ENCODE data around the gene AKIP1. TPM values are rescaled to one million over a fixed set of nuclear protein-coding genes. Genes with fewer than 3 reads are reported as not detected.

Gene AKIP1
- total RNA-seq, 1 experiment from 2014 or later, result 30.3 TPM

GRCh38 chr11:8926236-8926635 lies 15.2 kb downstream of the AKIP1 start:
- H3K4me2 ChIP-seq (ENCODE audit: low read length), result no peak overlapping the region
- H3K4me1 ChIP-seq (ENCODE audit: control insufficient read depth in 1 of 2, insufficient read depth in 2 of 2, low read length in 2 of 2), result peaks cover 0 to 3% of the 10 kb centered on the region in 2 experiments; a peak in 1 of 4 replicates
- H3K9me3 ChIP-seq (ENCODE audit: control insufficient read depth in 1 of 2, insufficient read depth in 1 of 2, low read depth in 1 of 2, low read length in 2 of 2), result no peaks in the 10 kb centered on the region
- ATAC-seq (no peak), DNase-seq (ENCODE audit: low read depth, low spot score) (no peak)
- no peak overlapping the region for H3K9ac ChIP-seq (ENCODE audit: low read length)
- no peaks in the 10 kb centered on the region for H3K9me2 ChIP-seq (ENCODE audit: insufficient read depth)
- ChIA-PET POLR2A (no interaction called here), CTCF (interaction anchor here (1.0 kb wide), 1 partner anchor 9 kb away, joined by 4 read pairs; no protein-coding TSS in a partner anchor), RAD21 (ENCODE audit: low non-redundant PET in 1 of 2, low total read pairs in 2 of 2, uncharacterized antibody in 2 of 2, unreplicated experiment in 2 of 2) (no interaction called here)
- H3K4me3 ChIP-seq (replicated peaks in 1 of 2; ENCODE audit: low read depth in 1 of 2, low read length in 2 of 2), result no peak overlapping the region
- no peak overlapping the region for H2AFZ ChIP-seq (ENCODE audit: low read depth, low read length, poor library complexity, severe bottlenecking)
- no peaks in the 10 kb centered on the region for H4K20me1 ChIP-seq (ENCODE audit: insufficient read depth)
- intact Hi-C loops (cut with micrococcal nuclease), result no loop called here
- H3K36me3 ChIP-seq (ENCODE audit: control insufficient read depth in 1 of 2, insufficient read depth in 2 of 2, low read length in 2 of 2), result peaks cover 0 to 7% of the 10 kb centered on the region in 2 experiments; a peak in 1 of 4 replicates
- no TSS peak for BruUV-seq (replicated peaks)
- H3K27me3 ChIP-seq (ENCODE audit: insufficient read depth, low read length), result no peaks in the 10 kb centered on the region
- no peak overlapping the region for H3K27ac ChIP-seq (ENCODE audit: low read depth, low read length)
- TF ChIP-seq FOSL1 (IDR thresholded peaks at IDR 0.05; ENCODE audit: low read depth), result no peak
- TF ChIP-seq, protein P1, sequence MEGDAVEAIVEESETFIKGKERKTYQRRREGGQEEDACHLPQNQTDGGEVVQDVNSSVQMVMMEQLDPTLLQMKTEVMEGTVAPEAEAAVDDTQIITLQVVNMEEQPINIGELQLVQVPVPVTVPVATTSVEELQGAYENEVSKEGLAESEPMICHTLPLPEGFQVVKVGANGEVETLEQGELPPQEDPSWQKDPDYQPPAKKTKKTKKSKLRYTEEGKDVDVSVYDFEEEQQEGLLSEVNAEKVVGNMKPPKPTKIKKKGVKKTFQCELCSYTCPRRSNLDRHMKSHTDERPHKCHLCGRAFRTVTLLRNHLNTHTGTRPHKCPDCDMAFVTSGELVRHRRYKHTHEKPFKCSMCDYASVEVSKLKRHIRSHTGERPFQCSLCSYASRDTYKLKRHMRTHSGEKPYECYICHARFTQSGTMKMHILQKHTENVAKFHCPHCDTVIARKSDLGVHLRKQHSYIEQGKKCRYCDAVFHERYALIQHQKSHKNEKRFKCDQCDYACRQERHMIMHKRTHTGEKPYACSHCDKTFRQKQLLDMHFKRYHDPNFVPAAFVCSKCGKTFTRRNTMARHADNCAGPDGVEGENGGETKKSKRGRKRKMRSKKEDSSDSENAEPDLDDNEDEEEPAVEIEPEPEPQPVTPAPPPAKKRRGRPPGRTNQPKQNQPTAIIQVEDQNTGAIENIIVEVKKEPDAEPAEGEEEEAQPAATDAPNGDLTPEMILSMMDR (IDR thresholded peaks at IDR 0.05 in 2 of 3, conservative IDR thresholded peaks at IDR 0.05 in 1 of 3; ENCODE audit: borderline replicate concordance in 1 of 3, insufficient read depth in 1 of 3, low read depth in 2 of 3, low read length in 2 of 3), result no peak
- TF ChIP-seq SRF (IDR thresholded peaks at IDR 0.05; ENCODE audit: low read depth), result no peak
- TF ChIP-seq POLR2A (IDR thresholded peaks at IDR 0.05; ENCODE audit: borderline replicate concordance, extremely low read depth, insufficient read depth, insufficient read length), result no peak
- TF ChIP-seq EGR1 (IDR thresholded peaks at IDR 0.05; ENCODE audit: low read depth), result no peak
- H3K79me2 ChIP-seq (ENCODE audit: insufficient read depth, low read length), result no peaks in the 10 kb centered on the region

DNA sequence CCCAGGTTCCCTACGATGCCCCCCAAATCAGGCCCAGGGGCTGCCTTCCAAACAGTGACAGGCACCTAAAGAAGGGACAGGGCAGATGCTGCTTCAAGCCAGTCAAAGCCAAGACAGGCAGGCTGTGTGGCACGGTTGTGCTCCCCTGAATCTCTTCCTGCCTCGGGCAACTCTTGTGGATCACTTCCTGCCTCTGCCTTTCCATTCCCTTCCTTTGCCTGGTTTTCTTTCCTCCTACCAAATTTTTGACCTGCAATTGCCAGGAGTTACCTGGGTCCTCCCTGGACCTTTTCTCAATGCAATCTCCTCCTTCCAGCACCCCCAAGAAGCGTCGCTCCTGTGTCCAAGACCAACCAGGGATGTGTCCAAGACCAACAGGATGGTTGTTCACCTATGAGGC lies 16.2 kb downstream of the AKIP1 start:
- H4K20me1 ChIP-seq (ENCODE audit: insufficient read depth), result no peaks in the 10 kb centered on the region
- H3K9ac ChIP-seq (ENCODE audit: low read length), result no peak overlapping the region
- H3K4me3 ChIP-seq (replicated peaks in 1 of 2; ENCODE audit: low read depth in 1 of 2, low read length in 2 of 2), result no peak overlapping the region
- CTCF ChIA-PET, result no interaction called here
- H2AFZ ChIP-seq (ENCODE audit: low read depth, low read length, poor library complexity, severe bottlenecking), result no peak overlapping the region
- H3K4me1 ChIP-seq (ENCODE audit: control insufficient read depth in 1 of 2, insufficient read depth in 2 of 2, low read length in 2 of 2), result peaks cover 0 to 3% of the 10 kb centered on the region in 2 experiments; a peak in 1 of 4 replicates
- intact Hi-C loops (cut with micrococcal nuclease), result no loop called here
- no TSS peak for BruUV-seq (replicated peaks)
- H3K27ac ChIP-seq (ENCODE audit: low read depth, low read length), result no peak overlapping the region
- POLR2A ChIA-PET, result no interaction called here
- H3K79me2 ChIP-seq (ENCODE audit: insufficient read depth, low read length), result no peaks in the 10 kb centered on the region
- no peak for ATAC-seq
- RAD21 ChIA-PET (ENCODE audit: low non-redundant PET in 1 of 2, low total read pairs in 2 of 2, uncharacterized antibody in 2 of 2, unreplicated experiment in 2 of 2), result no interaction called here
- H3K9me2 ChIP-seq (ENCODE audit: insufficient read depth), result no peaks in the 10 kb centered on the region
- no peaks in the 10 kb centered on the region for H3K27me3 ChIP-seq (ENCODE audit: insufficient read depth, low read length)
- H3K36me3 ChIP-seq (ENCODE audit: control insufficient read depth in 1 of 2, insufficient read depth in 2 of 2, low read length in 2 of 2), result peaks cover 0 to 5% of the 10 kb centered on the region in 2 experiments; a peak in 1 of 4 replicates
- H3K4me2 ChIP-seq (ENCODE audit: low read length), result no peak overlapping the region
- no peak for DNase-seq (ENCODE audit: low read depth, low spot score)
- H3K9me3 ChIP-seq (ENCODE audit: control insufficient read depth in 1 of 2, insufficient read depth in 1 of 2, low read depth in 1 of 2, low read length in 2 of 2), result no peaks in the 10 kb centered on the region
- no peak for TF ChIP-seq ELF1 (IDR thresholded peaks at IDR 0.05; ENCODE audit: borderline replicate concordance, low read depth)
- TF ChIP-seq, protein P1 (IDR thresholded peaks at IDR 0.05 in 2 of 3, conservative IDR thresholded peaks at IDR 0.05 in 1 of 3; ENCODE audit: borderline replicate concordance in 1 of 3, insufficient read depth in 1 of 3, low read depth in 2 of 3, low read length in 2 of 3), result no peak
- no peak for TF ChIP-seq EZH2 (IDR thresholded peaks at IDR 0.05)
- TF ChIP-seq ATF3 (IDR thresholded peaks at IDR 0.05), result no peak
- no peak for TF ChIP-seq SRF (IDR thresholded peaks at IDR 0.05; ENCODE audit: low read depth)
- TF ChIP-seq REST (IDR thresholded peaks at IDR 0.05; ENCODE audit: low read depth), result no peak
- TF ChIP-seq RAD21 (IDR thresholded peaks at IDR 0.05; ENCODE audit: low read depth), result no peak
- TF ChIP-seq POLR2A (IDR thresholded peaks at IDR 0.05; ENCODE audit: borderline replicate concordance, extremely low read depth, insufficient read depth, insufficient read length), result no peak
- TF ChIP-seq ZNF274 (IDR thresholded peaks at IDR 0.05; ENCODE audit: low read depth, low read length), result no peak
